B cell (primary cell): ENCODE measurements around the gene FAM8A1. TPM values are rescaled to one million over a fixed set of nuclear protein-coding genes. Genes with fewer than 3 reads are reported as not detected.

ENCODE experiments used
- ATAC-seq: fragments of 200-7000 bp; cut with Tn5 transposase; one replicate; pipeline ENCODE4 v1.10.0; 2021; ENCODE audit warnings: low read depth, mild to moderate bottlenecking, moderate number of reproducible peaks, moderate library complexity
- CTCF ChIA-PET: fragments of 350-600 bp; sonication (Branson Sonifier 250); formaldehyde crosslinking; loops from one replicate; lab custom pipeline; 2021; ENCODE audit warnings: antibody characterized with exemption, inconsistent platforms; lab: Charles Lee
- POLR2A ChIA-PET: fragments of 350-600 bp; sonication (Branson Sonifier 250); formaldehyde crosslinking; loops from one replicate; lab custom pipeline; 2021; ENCODE audit warnings: antibody characterized with exemption; lab: Charles Lee
- DNase-seq: peaks from one replicate; pipeline ENCODE4 v3.0.0; 2013
- H2AFZ ChIP-seq: 2 replicates; pipeline ENCODE4 v1.6.1; 2012; ENCODE audit warnings: mild to moderate bottlenecking, low read depth, low read length; ENCODE audit not compliant: insufficient read depth, poor library complexity, severe bottlenecking
- H3K27ac ChIP-seq, 2 donors: 1 replicate in 1 of 2; 2 replicates in 1 of 2; pipeline ENCODE4 v1.5.1; 2012 to 2013; ENCODE audit warnings: low read length in 2 of 2, mild to moderate bottlenecking in 2 of 2, moderate library complexity in 1 of 2
- H3K27me3 ChIP-seq, 4 experiments: fragments of 200-600 bp in 1 of 4; sonication (generic) in 1 of 4; replicated peaks in 1 of 4; 1 replicate in 2 of 4; 2 replicates in 2 of 4; pipeline versions ENCODE4 v1.6.1 to v1.7.0; 2013 to 2016; ENCODE audit warnings: low read length in 3 of 4, mild to moderate bottlenecking in 2 of 4, mixed read lengths in 1 of 4, moderate library complexity in 1 of 4; ENCODE audit not compliant: insufficient read depth in 4 of 4, control insufficient read depth in 3 of 4; ENCODE audit errors: control extremely low read depth in 1 of 4
- H3K36me3 ChIP-seq, 2 experiments: replicated peaks in 1 of 2; 1 replicate in 1 of 2; 2 replicates in 1 of 2; pipeline versions ENCODE4 v1.6.1 to v1.7.1; 2013; ENCODE audit warnings: low read length in 1 of 2; ENCODE audit not compliant: insufficient read depth in 2 of 2, control insufficient read depth in 1 of 2; ENCODE audit errors: control extremely low read depth in 1 of 2, extremely low read depth in 1 of 2
- H3K4me1 ChIP-seq, 2 donors: fragments of 200-600 bp in 1 of 2; sonication (generic) in 1 of 2; 1 replicate in 1 of 2; 2 replicates in 1 of 2; pipeline versions ENCODE4 v1.5.1 to v1.6.1; 2013 to 2017; ENCODE audit warnings: low read length in 2 of 2; ENCODE audit not compliant: control insufficient read depth in 2 of 2, insufficient read depth in 2 of 2
- H3K4me2 ChIP-seq: replicated peaks from 2 replicates; pipeline ENCODE3; 2012; ENCODE audit warnings: mild to moderate bottlenecking, low read depth, low read length; ENCODE audit not compliant: poor library complexity, severe bottlenecking
- H3K4me3 ChIP-seq, 5 experiments: fragments of 200-600 bp in 1 of 5; sonication (generic) in 1 of 5; 1 replicate in 3 of 5; 2 replicates in 2 of 5; pipeline versions ENCODE4 v1.5.1 to v1.7.0; 2011 to 2016; ENCODE audit warnings: low read length in 4 of 5, mild to moderate bottlenecking in 4 of 5, low read depth in 2 of 5, control low read depth in 1 of 5, moderate library complexity in 1 of 5; ENCODE audit not compliant: insufficient read depth in 1 of 5; ENCODE audit errors: control extremely low read depth in 1 of 5, extremely low read depth in 1 of 5
- H3K79me2 ChIP-seq: fragments of 200-600 bp; sonication (generic); one replicate; pipeline ENCODE4 v1.6.0; 2016; ENCODE audit warnings: low read length; ENCODE audit not compliant: control insufficient read depth, insufficient read depth
- H3K9ac ChIP-seq: fragments of 200-600 bp; sonication (generic); 2 replicates; pipeline ENCODE4 v1.6.1; 2017; ENCODE audit warnings: mild to moderate bottlenecking, low read length, moderate library complexity
- H3K9me3 ChIP-seq, 3 donors: one replicate each; pipeline versions ENCODE4 v1.6.1 to v1.7.1; 2013; ENCODE audit warnings: low read length in 2 of 3; ENCODE audit not compliant: control insufficient read depth in 2 of 3, insufficient read depth in 1 of 3; ENCODE audit errors: control extremely low read depth in 1 of 3
- H4K20me1 ChIP-seq: 2 replicates; pipeline ENCODE4 v1.6.0; 2012; ENCODE audit warnings: mild to moderate bottlenecking, low read length; ENCODE audit not compliant: insufficient read depth, control insufficient read depth, poor library complexity, severe bottlenecking
- H3K27ac Mint-ChIP-seq: one replicate; pipeline ENCODE4 v1.8.0; 2021; ENCODE audit warnings: mixed read lengths
- H3K27me3 Mint-ChIP-seq: one replicate; pipeline ENCODE4 v1.8.0; 2021; ENCODE audit warnings: mixed read lengths
- H3K4me1 Mint-ChIP-seq: one replicate; pipeline ENCODE4 v1.8.0; 2021; ENCODE audit warnings: mixed read lengths
- H3K4me3 Mint-ChIP-seq: one replicate; pipeline ENCODE4 v1.8.0; 2021; ENCODE audit warnings: mixed read lengths
- H3K9me3 Mint-ChIP-seq: one replicate; pipeline ENCODE4 v1.8.0; 2022; ENCODE audit warnings: mixed read lengths; ENCODE audit not compliant: insufficient read depth
- CTCF ChIP-seq: fragments of 200-600 bp; IDR thresholded peaks from one replicate; pipeline ENCODE4 v1.8.0; 2022; ENCODE audit warnings: antibody characterized with exemption, mild to moderate bottlenecking
- EZH2 ChIP-seq: IDR thresholded peaks from 2 replicates; pipeline ENCODE4 v1.6.1; 2012; ENCODE audit warnings: borderline replicate concordance, low read depth, mild to moderate bottlenecking, moderate library complexity, low read length; ENCODE audit not compliant: insufficient read depth, poor library complexity, severe bottlenecking
- WGBS: methylation state at CpG from one replicate; pipeline ENCODE4 v1.1.5; 2013; ENCODE audit warnings: missing lambda C conversion rate; ENCODE audit not compliant: insufficient coverage; 5-methylcytosine and 5-hydroxymethylcytosine counted together
- intact Hi-C: fragments of 100-400 bp; cut with micrococcal nuclease; formaldehyde crosslinking; loops from one replicate; pipeline ENCODE4 v1.10.0; 2022
- polyA plus RNA-seq: library from polyadenylated mRNA; depleted of rRNA; stranded (reverse); fragments of >200 nt; gene quantifications from 2 replicates; pipeline ENCODE4 v1.2.3, GENCODE V29; 2012
- total RNA-seq, 2 donors: library from RNA; stranded (reverse); fragments of 120-200 nt in 1 of 2; gene quantifications; 1 replicate in 1 of 2; 2 replicates in 1 of 2; pipeline versions ENCODE4 v1.2.3 to v1.2.4, GENCODE V29; 2013 to 2022

The FAM8A1 gene
- total and polyA plus RNA-seq, 2 donors (not counting 1 experiment from before 2014, with no cell fraction given): 4.6 to 7.0 TPM

DNA sequence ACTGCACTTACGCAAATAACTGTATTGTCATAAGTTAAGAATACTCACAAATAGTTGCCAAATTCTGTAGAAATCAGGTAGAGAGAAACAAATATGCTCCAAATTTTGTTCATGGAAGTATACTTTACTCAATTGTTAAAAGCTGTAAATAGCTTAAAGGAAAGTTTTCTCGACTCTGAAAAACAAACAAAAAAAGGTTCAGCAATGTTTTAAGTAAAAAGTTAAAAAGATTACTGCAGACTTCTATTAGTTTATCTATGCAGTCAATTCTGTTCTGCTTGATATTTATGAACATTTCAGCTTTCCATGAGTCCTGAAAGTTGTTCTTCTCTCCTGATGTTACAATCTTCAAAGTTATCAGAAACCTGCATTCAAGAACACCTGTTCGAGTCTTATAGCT, 37.5 kb upstream of the FAM8A1 start:
- Histone ChIP-seq H3K27me3 (no peaks in the 10 kb centered on the region), H3K9ac (no peak overlapping the region), H3K79me2 (no peaks in the 10 kb centered on the region), H4K20me1 (no peaks in the 10 kb centered on the region), H3K4me1 (no peaks in the 10 kb centered on the region), H3K4me2 (no peak overlapping the region), H3K4me3 (no peak overlapping the region), H3K9me3 (peaks cover 2 to 14% (median 12%) of the 10 kb centered on the region in 3 donors), H3K36me3 (no peaks in the 10 kb centered on the region), H2AFZ (no peak overlapping the region), H3K27ac (no peak overlapping the region)
- DNase-seq (no peak), ATAC-seq (no peak)
- ChIA-PET CTCF (no interaction called here), POLR2A (no interaction called here)
- Mint-ChIP-seq H3K27ac (no peak overlapping the region), H3K27me3 (peaks cover 3% of the 10 kb centered on the region), H3K4me1 (no peaks in the 10 kb centered on the region), H3K4me3 (no peak overlapping the region), H3K9me3 (peaks cover 2% of the 10 kb centered on the region)
- intact Hi-C loops: no loop called here
- TF ChIP-seq CTCF: no peak
- no peak for TF ChIP-seq EZH2
- no CpG with 5 or more reads among the region's 3 CpGs for WGBS

- peaks cover 2 to 14% (median 12%) of the 10 kb centered on the region in 3 donors for H3K9me3 ChIP-seq
- Mint-ChIP-seq H3K4me3 (no peak overlapping the region), H3K4me1 (no peaks in the 10 kb centered on the region), H3K9me3 (peaks cover 2% of the 10 kb centered on the region), H3K27ac (no peak overlapping the region), H3K27me3 (peaks cover 3% of the 10 kb centered on the region)
- whole genome bisulfite sequencing: 62% methylated on average over 3 of the region's 3 CpGs
- no peak for ATAC-seq
- H3K4me2 ChIP-seq: no peak overlapping the region
- POLR2A ChIA-PET: no interaction called here
- DNase-seq: no peak
- no peak overlapping the region for H3K4me3 ChIP-seq
- H2AFZ ChIP-seq: no peak overlapping the region
- H3K27me3 ChIP-seq: no peaks in the 10 kb centered on the region
- H4K20me1 ChIP-seq: no peaks in the 10 kb centered on the region
- CTCF ChIA-PET: no interaction called here
- H3K27ac ChIP-seq: no peak overlapping the region
- intact Hi-C loops: no loop called here
- H3K9ac ChIP-seq: no peak overlapping the region
- TF ChIP-seq CTCF: no peak
- no peak for TF ChIP-seq EZH2
- H3K79me2 ChIP-seq: no peaks in the 10 kb centered on the region
- no peaks in the 10 kb centered on the region for H3K4me1 ChIP-seq
- H3K36me3 ChIP-seq: no peaks in the 10 kb centered on the region
Measured at GRCh38 chr6:17565399-17565798, 34.7 kb upstream of the FAM8A1 start.
